ENCODE measurements around the gene VILL. TPM values are rescaled to one million over a fixed set of nuclear protein-coding genes. Genes with fewer than 3 reads are reported as not detected.

VILL gene
- total and polyA plus RNA-seq, 10 donors: 14.4 to 23.4 (median 17.3) TPM

DNA sequence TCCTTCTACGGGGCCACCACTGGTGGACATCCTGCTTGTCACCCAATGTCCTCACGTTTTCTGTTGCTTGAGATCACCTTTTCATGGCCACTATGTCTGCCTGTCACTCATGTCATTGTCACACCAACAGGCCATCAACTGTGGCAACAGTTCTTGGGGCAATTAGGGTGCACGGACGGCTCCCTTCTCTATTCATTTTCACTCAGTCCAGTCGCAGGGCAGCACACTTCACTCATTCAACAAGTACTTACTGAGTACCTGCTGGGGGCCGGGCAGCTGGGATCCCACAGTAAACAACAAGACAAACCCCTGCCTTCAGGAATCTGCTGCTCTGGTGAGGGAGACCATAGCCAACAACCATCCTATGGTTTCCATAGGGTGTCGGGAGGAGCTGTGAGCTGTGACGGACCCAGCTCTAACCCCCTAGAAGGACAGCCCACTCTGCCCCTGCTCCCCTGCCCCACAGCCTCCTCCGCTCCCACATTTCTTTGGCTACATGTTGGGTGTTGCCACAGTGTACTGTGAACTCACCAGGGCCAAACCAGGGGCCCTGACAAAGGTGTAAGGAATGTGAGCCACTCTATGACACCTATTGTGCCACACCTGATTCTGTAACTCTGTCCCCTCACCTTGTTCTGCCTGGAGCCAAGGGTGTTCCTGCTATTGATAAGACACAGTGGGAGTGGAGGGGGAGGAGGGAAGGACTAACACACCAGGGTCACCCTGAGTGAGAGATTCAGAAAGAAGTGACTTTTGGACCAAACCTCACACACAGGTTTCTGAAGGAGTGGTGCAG lies 1.9 kb downstream of the VILL start:
- intact Hi-C loops (cut with DNase I; ENCODE audit: low total_unique reads): no loop called here
- H3K4me3 ChIP-seq: no peak overlapping the region
- H3K9me3 ChIP-seq: no peaks in the 10 kb centered on the region
- H3K27ac ChIP-seq: peak overlapping the region in 2 of 8 donors; percentile 93 to 96
- peaks cover 0 to 20% (median 4%) of the 10 kb centered on the region in 6 donors for H3K36me3 ChIP-seq
- WGBS, 5 donors: 89 to 94% (median 90%) methylated on average over 9 of the region's 9 CpGs
- DNase-seq: peak; percentile 70
- peaks cover 14 to 59% (median 38%) of the 10 kb centered on the region in 6 donors for H3K4me1 ChIP-seq
- no peaks in the 10 kb centered on the region for H3K27me3 ChIP-seq (replicated peaks in 1 of 7)
- no peak for TF ChIP-seq CTCF (IDR thresholded peaks at IDR 0.05 in 8 of 11, conservative IDR thresholded peaks at IDR 0.05 in 3 of 11)
- TF ChIP-seq POLR2AphosphoS5 (IDR thresholded peaks at IDR 0.05): no peak
- TF ChIP-seq POLR2A (IDR thresholded peaks at IDR 0.05): no peak

DNA sequence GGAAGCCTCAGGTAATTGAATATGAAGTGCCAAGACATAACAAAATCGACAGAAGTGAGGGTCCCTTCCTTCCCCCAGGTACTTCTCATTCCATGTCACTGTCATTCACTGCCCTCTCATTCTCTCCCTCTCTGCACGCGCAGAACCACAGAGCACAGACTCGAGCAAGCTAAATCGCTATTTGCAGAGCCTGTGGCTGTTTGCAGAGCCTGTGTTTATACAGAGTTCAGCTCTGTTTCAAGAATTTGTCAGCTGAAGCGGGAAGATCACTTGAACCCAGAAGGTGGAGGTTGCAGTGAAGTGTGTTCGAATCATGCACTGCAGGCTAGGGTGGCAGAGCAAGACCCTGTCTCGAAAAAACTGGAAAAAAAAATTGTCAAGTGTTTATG lies 2.5 kb downstream of the VILL start:
- H3K27me3 ChIP-seq (replicated peaks in 1 of 7): no peaks in the 10 kb centered on the region
- intact Hi-C loops (cut with DNase I; ENCODE audit: low total_unique reads): no loop called here
- DNase-seq: peak; percentile 43
- H3K27ac ChIP-seq: peak overlapping the region in 4 of 8 donors; percentile 83 to 96 (median 89)
- peaks cover 16 to 59% (median 44%) of the 10 kb centered on the region in 6 donors for H3K4me1 ChIP-seq
- TF ChIP-seq POLR2AphosphoS5 (IDR thresholded peaks at IDR 0.05) (no peak), POLR2A (IDR thresholded peaks at IDR 0.05) (no peak), CTCF (IDR thresholded peaks at IDR 0.05 in 8 of 11, conservative IDR thresholded peaks at IDR 0.05 in 3 of 11) (no peak)
- peaks cover 0 to 22% (median 6%) of the 10 kb centered on the region in 6 donors for H3K36me3 ChIP-seq
- no peaks in the 10 kb centered on the region for H3K9me3 ChIP-seq
- peak overlapping the region in 1 of 8 donors; percentile 77 for H3K4me3 ChIP-seq
- 88 to 92% (median 90%) methylated on average over 8 of the region's 8 CpGs for WGBS, 5 donors

DNA sequence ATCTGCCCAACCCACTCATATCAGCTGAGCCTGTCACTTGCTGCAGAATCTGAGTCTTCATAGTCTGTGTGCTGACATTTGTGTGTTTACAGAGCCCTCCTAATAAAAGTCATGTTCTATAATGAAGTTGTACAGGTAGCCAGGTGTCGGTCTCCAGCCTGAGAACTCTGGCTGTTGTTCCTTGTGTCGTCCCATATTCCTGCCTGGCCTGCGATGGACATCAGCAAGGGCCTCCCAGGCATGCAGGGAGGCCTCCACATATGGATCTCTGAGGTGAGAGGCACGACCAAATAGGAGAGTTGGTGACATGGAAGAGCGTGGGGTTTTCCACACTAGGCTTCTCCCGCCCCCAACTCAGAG lies 2.9 kb downstream of the VILL start:
- 44 to 59% (median 52%) methylated on average over 4 to 6 of the region's 6 CpGs for WGBS, 5 donors
- intact Hi-C loops (cut with DNase I; ENCODE audit: low total_unique reads): no loop called here
- Histone ChIP-seq H3K4me1 (peaks cover 20 to 62% (median 48%) of the 10 kb centered on the region in 6 donors), H3K4me3 (peak overlapping the region; percentile 45 to 77 (median 64)), H3K9me3 (no peaks in the 10 kb centered on the region), H3K27me3 (replicated peaks in 1 of 7) (no peaks in the 10 kb centered on the region), H3K27ac (peak overlapping the region; percentile 80 to 96 (median 84)), H3K36me3 (peaks cover 0 to 22% (median 6%) of the 10 kb centered on the region in 6 donors)
- DNase-seq: no peak
- no peak for TF ChIP-seq CTCF (IDR thresholded peaks at IDR 0.05 in 8 of 11, conservative IDR thresholded peaks at IDR 0.05 in 3 of 11)
- no peak for TF ChIP-seq POLR2AphosphoS5 (IDR thresholded peaks at IDR 0.05)

DNA sequence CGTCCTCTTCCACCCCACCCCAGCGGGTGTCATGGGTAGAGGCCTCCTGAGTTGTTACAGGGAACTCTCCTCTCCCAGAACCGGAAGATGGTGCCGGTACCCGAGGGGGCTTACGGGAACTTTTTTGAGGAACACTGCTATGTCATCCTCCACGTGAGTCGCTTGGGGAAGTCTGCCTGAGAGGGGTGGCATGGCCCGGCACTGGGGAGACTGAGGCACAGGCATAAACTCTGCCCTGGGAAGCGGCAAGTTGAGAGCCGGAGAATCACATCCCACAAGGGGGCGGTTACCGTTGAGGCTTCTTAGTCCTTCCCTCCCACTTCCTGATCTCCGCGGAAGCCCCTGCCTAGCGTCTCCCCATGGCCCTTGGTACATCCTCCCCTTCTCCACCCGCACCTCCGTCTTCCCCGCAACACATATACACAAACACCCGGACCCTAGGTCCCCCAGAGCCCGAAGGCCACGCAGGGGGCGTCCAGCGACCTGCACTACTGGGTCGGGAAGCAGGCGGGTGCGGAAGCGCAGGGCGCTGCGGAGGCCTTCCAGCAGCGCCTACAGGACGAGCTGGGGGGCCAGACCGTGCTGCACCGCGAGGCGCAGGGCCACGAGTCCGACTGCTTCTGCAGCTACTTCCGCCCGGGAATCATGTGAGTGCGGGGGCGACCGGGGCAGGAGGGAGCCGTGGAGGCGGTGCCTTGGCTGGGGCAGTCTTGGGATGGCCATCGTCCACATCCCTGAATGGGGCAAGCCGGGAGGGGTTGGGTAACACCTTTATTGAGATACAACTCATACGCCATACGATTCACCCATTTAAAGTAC lies 3.4 kb downstream of the VILL start:
- H3K9me3 ChIP-seq: no peaks in the 10 kb centered on the region
- H3K36me3 ChIP-seq: peaks cover 0 to 22% (median 6%) of the 10 kb centered on the region in 6 donors
- H3K4me1 ChIP-seq: peaks cover 23 to 60% (median 51%) of the 10 kb centered on the region in 6 donors
- H3K27ac ChIP-seq: peak overlapping the region; percentile 80 to 96 (median 84)
- no peaks in the 10 kb centered on the region for H3K27me3 ChIP-seq (replicated peaks in 1 of 7)
- TF ChIP-seq POLR2AphosphoS5 (IDR thresholded peaks at IDR 0.05) (peak; percentile 84 to 91 (median 90)), CTCF (IDR thresholded peaks at IDR 0.05 in 8 of 11, conservative IDR thresholded peaks at IDR 0.05 in 3 of 11) (peak in 5 of 11 experiments; percentile 12 to 44 (median 28)), POLR2A (IDR thresholded peaks at IDR 0.05) (peak in 2 of 3 donors; percentile 9 to 11)
- intact Hi-C loops (cut with DNase I; ENCODE audit: low total_unique reads): no loop called here
- peak overlapping the region; percentile 45 to 77 (median 64) for H3K4me3 ChIP-seq
- DNase-seq: peak; percentile 95
- 0 to 1% (median 1%) methylated on average over 29 to 49 of the region's 49 CpGs for WGBS, 5 donors
